Keratinocyte (primary cell): ENCODE measurements around the gene GOLGA7B.

Experiments used
- EZH2 ChIP-seq: IDR thresholded peaks from one replicate; pipeline ENCODE4 v1.6.1; 2012; ENCODE audit warnings: inconsistent platforms, mild to moderate bottlenecking, low read length, moderate library complexity
- TF ChIP-seq, protein P1 (sequence below), 3 experiments: IDR thresholded peaks in 1 of 3; conservative IDR thresholded peaks in 1 of 3; optimal IDR thresholded peaks in 1 of 3; 2 replicates in 2 of 3; 3 replicates in 1 of 3; pipeline versions ENCODE3 to v1.5.1; 2011; ENCODE audit warnings: low read length in 3 of 3, mild to moderate bottlenecking in 3 of 3, moderate library complexity in 2 of 3, control low read depth in 1 of 3, inconsistent platforms in 1 of 3; ENCODE audit not compliant: insufficient read depth in 2 of 3; ENCODE audit errors: extremely low read depth in 1 of 3

GRCh38 chr10:97814996-97815395 is 34.6 kb upstream of the GOLGA7B start:
- TF ChIP-seq, protein P1, sequence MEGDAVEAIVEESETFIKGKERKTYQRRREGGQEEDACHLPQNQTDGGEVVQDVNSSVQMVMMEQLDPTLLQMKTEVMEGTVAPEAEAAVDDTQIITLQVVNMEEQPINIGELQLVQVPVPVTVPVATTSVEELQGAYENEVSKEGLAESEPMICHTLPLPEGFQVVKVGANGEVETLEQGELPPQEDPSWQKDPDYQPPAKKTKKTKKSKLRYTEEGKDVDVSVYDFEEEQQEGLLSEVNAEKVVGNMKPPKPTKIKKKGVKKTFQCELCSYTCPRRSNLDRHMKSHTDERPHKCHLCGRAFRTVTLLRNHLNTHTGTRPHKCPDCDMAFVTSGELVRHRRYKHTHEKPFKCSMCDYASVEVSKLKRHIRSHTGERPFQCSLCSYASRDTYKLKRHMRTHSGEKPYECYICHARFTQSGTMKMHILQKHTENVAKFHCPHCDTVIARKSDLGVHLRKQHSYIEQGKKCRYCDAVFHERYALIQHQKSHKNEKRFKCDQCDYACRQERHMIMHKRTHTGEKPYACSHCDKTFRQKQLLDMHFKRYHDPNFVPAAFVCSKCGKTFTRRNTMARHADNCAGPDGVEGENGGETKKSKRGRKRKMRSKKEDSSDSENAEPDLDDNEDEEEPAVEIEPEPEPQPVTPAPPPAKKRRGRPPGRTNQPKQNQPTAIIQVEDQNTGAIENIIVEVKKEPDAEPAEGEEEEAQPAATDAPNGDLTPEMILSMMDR (optimal IDR thresholded peaks at IDR 0.05 in 1 of 3, IDR thresholded peaks at IDR 0.05 in 1 of 3, conservative IDR thresholded peaks at IDR 0.05 in 1 of 3; ENCODE audit: extremely low read depth in 1 of 3, insufficient read depth in 2 of 3, low read length in 3 of 3) = no peak
- TF ChIP-seq EZH2 = no peak
